Ishikawa (cell line): ENCODE data around the gene RLN1.

Experiments
- CEBPB ChIP-seq: IDR thresholded peaks from 2 replicates; pipeline ENCODE4 v1.6.1; 2012
- CREB1 ChIP-seq: IDR thresholded peaks from 2 replicates; pipeline ENCODE4 v1.6.1; 2012; ENCODE audit warnings: low read depth
- EGR1 ChIP-seq: IDR thresholded peaks from 2 replicates; pipeline ENCODE4 v1.6.1; 2012
- EP300 ChIP-seq: IDR thresholded peaks from 2 replicates; pipeline ENCODE4 v1.6.1; 2012; ENCODE audit warnings: borderline replicate concordance
- FOXM1 ChIP-seq: IDR thresholded peaks from 2 replicates; pipeline ENCODE4 v1.6.1; 2012; ENCODE audit warnings: low read depth, borderline replicate concordance
- NFIC ChIP-seq: IDR thresholded peaks from 2 replicates; pipeline ENCODE4 v1.6.1; 2012
- RAD21 ChIP-seq: IDR thresholded peaks from 2 replicates; pipeline ENCODE4 v1.6.1; 2012; ENCODE audit warnings: low read depth
- TAF1 ChIP-seq: IDR thresholded peaks from 2 replicates; pipeline ENCODE4 v1.6.1; 2012; ENCODE audit warnings: low read depth, mild to moderate bottlenecking
- TCF12 ChIP-seq: IDR thresholded peaks from 2 replicates; pipeline ENCODE4 v1.6.1; 2012; ENCODE audit warnings: low read depth
- TEAD4 ChIP-seq: IDR thresholded peaks from 2 replicates; pipeline ENCODE4 v1.6.1; 2012
- YY1 ChIP-seq: IDR thresholded peaks from 2 replicates; pipeline ENCODE4 v1.6.1; 2012; ENCODE audit warnings: low read depth
- ZBTB7A ChIP-seq: IDR thresholded peaks from 2 replicates; pipeline ENCODE4 v1.6.1; 2012; ENCODE audit warnings: low read depth
- TF ChIP-seq, protein P1 (sequence below): IDR thresholded peaks from 2 replicates; pipeline ENCODE4 v1.6.1; 2012; ENCODE audit warnings: low read depth, mild to moderate bottlenecking
- TF ChIP-seq, protein P2 (sequence below): IDR thresholded peaks from 2 replicates; pipeline ENCODE4 v1.6.1; 2012
- TF ChIP-seq, protein P3 (sequence below): IDR thresholded peaks from 2 replicates; pipeline ENCODE4 v1.6.1; 2012

Gene RLN1

DNA sequence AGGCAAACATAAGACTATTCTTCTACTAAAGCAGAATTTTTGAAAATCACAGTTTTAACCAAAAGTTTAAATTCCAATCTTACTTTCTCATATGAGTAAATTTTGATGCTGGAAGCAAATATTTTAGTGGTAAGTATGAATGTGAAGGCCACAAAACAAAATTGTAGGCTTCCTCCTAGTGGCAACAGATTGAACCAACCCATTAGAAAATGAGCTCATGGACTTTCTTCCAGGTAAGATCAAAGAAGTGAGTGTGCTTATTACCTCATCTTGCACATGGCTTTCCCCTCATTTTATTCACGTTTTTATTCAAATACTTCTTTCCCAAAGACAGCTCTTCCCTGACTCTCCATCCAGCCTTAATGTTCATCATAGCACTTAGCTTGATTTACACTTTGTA is 18.6 kb downstream of the RLN1 start:
- TF ChIP-seq TEAD4: no peak
- no peak for TF ChIP-seq CEBPB
- no peak for TF ChIP-seq TAF1
- no peak for TF ChIP-seq FOXM1
- no peak for TF ChIP-seq EP300
- no peak for TF ChIP-seq NFIC
- TF ChIP-seq TCF12: no peak
- TF ChIP-seq ZBTB7A: no peak
- TF ChIP-seq, protein P1, sequence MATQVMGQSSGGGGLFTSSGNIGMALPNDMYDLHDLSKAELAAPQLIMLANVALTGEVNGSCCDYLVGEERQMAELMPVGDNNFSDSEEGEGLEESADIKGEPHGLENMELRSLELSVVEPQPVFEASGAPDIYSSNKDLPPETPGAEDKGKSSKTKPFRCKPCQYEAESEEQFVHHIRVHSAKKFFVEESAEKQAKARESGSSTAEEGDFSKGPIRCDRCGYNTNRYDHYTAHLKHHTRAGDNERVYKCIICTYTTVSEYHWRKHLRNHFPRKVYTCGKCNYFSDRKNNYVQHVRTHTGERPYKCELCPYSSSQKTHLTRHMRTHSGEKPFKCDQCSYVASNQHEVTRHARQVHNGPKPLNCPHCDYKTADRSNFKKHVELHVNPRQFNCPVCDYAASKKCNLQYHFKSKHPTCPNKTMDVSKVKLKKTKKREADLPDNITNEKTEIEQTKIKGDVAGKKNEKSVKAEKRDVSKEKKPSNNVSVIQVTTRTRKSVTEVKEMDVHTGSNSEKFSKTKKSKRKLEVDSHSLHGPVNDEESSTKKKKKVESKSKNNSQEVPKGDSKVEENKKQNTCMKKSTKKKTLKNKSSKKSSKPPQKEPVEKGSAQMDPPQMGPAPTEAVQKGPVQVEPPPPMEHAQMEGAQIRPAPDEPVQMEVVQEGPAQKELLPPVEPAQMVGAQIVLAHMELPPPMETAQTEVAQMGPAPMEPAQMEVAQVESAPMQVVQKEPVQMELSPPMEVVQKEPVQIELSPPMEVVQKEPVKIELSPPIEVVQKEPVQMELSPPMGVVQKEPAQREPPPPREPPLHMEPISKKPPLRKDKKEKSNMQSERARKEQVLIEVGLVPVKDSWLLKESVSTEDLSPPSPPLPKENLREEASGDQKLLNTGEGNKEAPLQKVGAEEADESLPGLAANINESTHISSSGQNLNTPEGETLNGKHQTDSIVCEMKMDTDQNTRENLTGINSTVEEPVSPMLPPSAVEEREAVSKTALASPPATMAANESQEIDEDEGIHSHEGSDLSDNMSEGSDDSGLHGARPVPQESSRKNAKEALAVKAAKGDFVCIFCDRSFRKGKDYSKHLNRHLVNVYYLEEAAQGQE: no peak
- no peak for TF ChIP-seq RAD21
- no peak for TF ChIP-seq EGR1
- TF ChIP-seq, protein P2, sequence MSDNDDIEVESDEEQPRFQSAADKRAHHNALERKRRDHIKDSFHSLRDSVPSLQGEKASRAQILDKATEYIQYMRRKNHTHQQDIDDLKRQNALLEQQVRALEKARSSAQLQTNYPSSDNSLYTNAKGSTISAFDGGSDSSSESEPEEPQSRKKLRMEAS: no peak
- no peak for TF ChIP-seq YY1

DNA sequence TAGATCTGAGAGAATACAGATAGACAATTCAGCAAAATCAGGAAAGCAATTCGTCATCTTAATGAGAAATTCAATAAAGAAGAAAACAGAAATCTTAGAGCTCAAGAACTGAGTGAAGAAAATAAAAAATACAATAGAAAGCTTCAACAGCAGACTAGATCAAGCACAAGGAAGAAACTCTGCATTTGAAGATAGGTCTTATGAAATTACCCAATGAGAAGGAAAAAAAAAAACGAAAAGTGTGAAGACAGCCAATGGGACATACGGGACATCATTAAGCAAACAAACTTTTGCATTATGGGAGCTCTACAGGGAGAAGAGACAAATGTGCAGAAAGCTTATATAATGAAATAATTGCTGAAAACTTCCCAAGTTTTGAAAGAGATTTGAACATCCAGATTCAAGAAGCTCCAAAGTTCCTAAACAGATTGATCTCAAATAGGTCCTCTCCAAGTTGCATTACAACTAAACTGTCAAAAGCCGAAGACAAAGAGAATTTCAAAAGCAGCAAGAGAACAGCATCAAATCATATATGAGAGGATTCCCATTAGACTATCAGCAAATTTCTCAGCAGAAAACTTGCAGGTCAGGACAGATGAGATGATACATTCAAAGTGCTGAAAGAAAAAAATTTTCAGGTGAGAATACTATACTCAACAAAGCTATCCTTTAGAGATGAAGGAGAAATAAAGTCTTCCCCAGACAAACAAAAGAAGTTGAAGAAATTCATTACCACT is 24.3 kb downstream of the RLN1 start:
- no peak for TF ChIP-seq TEAD4

DNA sequence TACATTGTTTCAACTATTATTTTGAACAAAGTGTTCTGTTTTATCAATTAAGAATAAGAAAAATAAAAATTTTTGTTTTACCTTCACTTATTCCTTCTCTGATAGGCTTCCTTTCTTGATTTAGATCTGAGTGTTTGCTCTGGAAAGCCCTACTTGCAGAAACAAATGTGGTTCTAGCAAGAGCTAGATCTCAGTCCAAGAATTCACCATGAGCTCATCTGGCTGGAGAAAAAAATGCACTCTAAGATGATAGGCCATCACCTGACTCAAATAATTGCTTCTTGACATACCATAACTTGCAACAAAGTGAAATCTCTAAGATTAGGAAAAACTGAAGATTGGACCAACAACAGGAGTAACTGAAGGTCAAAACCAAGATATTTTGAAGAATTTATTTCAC is 28.8 kb downstream of the RLN1 start:
- TF ChIP-seq, protein P2: no peak
- TF ChIP-seq TCF12 (no peak), FOXM1 (no peak), EP300 (no peak), NFIC (no peak), ZBTB7A (no peak), CEBPB (no peak), EGR1 (no peak), TEAD4 (no peak), TAF1 (no peak), YY1 (no peak), RAD21 (no peak), CREB1 (no peak)
- TF ChIP-seq, protein P1: no peak
- TF ChIP-seq, protein P3, sequence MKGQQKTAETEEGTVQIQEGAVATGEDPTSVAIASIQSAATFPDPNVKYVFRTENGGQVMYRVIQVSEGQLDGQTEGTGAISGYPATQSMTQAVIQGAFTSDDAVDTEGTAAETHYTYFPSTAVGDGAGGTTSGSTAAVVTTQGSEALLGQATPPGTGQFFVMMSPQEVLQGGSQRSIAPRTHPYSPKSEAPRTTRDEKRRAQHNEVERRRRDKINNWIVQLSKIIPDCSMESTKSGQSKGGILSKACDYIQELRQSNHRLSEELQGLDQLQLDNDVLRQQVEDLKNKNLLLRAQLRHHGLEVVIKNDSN: no peak

DNA sequence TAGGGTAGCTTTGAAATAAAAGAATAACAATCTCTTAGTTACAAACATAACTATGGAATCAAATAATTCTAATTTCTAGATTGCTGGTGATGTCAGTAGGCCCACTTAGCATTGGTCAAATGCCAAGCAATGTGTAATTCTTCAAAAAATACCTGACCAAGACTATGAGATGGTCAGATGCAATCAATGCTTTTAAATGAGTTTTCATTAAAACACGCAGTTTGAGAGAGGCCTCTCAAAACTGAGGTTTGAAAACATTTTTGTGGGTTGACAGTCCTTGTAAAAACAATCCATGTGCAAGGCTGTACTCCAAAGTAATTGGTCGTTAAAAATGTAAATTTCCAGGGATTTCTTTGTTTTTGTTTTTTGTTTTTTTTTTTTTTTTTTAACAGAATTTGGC is 33.9 kb downstream of the RLN1 start:
- no peak for TF ChIP-seq TCF12
- no peak for TF ChIP-seq ZBTB7A
- TF ChIP-seq, protein P3: no peak
- TF ChIP-seq TEAD4: no peak
- TF ChIP-seq, protein P2: no peak
- TF ChIP-seq EGR1: no peak
- TF ChIP-seq CEBPB: no peak
- no peak for TF ChIP-seq YY1
- TF ChIP-seq TAF1: no peak
- TF ChIP-seq NFIC: no peak
- TF ChIP-seq, protein P1: no peak
- TF ChIP-seq FOXM1: no peak
- no peak for TF ChIP-seq EP300
- no peak for TF ChIP-seq RAD21
- no peak for TF ChIP-seq CREB1
